Measurements from ENCODE around the gene ZNF462.
"Not testable (repeated sequence)": the region's sequence is repeated elsewhere in the genome, so short reads cannot be mapped to it uniquely, and the experiment has no call there.

Gene ZNF462

GRCh38 chr9:106862821-106863720, at the start of gene ZNF462:
TSS of gene ZNF462 (plus strand) at chr9:106863166. CDS start at chr9:106923384, 60,218 bp downstream.
- no peak for DNase-seq (ENCODE audit: low read depth in 2 of 2, low spot score in 1 of 2)

- no peak for DNase-seq (ENCODE audit: low read depth in 2 of 2, low spot score in 1 of 2)
These were observed 46.4 kb upstream of the ZNF462 start for GRCh38 chr9:106816524-106816923.

GRCh38 chr9:106818034-106818433, 44.9 kb upstream of the ZNF462 start:
- DNase-seq (ENCODE audit: low read depth in 2 of 2, low spot score in 1 of 2) = no peak

- DNase-seq (ENCODE audit: low read depth in 2 of 2, low spot score in 1 of 2) = no peak
These were observed 42.1 kb upstream of the ZNF462 start for GRCh38 chr9:106820866-106821265.

GRCh38 chr9:106828070-106828469, 34.9 kb upstream of the ZNF462 start:
- DNase-seq (ENCODE audit: low read depth in 2 of 2, low spot score in 1 of 2) = no peak

GRCh38 chr9:106828965-106829364, 34.0 kb upstream of the ZNF462 start:
- DNase-seq (ENCODE audit: low read depth in 2 of 2, low spot score in 1 of 2) = no peak

GRCh38 chr9:106829666-106830408, 33.1 kb upstream of the ZNF462 start:
- no peak for DNase-seq (ENCODE audit: low read depth in 2 of 2, low spot score in 1 of 2)

GRCh38 chr9:106830527-106831150, 32.3 kb upstream of the ZNF462 start:
- no peak for DNase-seq (ENCODE audit: low read depth in 2 of 2, low spot score in 1 of 2)

- DNase-seq (ENCODE audit: low read depth in 2 of 2, low spot score in 1 of 2) = no peak
These were observed 28.1 kb upstream of the ZNF462 start for GRCh38 chr9:106834888-106835287.

- no peak for DNase-seq (ENCODE audit: low read depth in 2 of 2, low spot score in 1 of 2)
These were observed 27.1 kb upstream of the ZNF462 start for GRCh38 chr9:106835840-106836239.

GRCh38 chr9:106843371-106843770, 19.6 kb upstream of the ZNF462 start:
- no peak for DNase-seq (ENCODE audit: low read depth in 2 of 2, low spot score in 1 of 2)

- no peak for DNase-seq (ENCODE audit: low read depth in 2 of 2, low spot score in 1 of 2)
These were observed 16.7 kb upstream of the ZNF462 start for GRCh38 chr9:106846307-106846706.

GRCh38 chr9:106846857-106847256, 16.1 kb upstream of the ZNF462 start:
- no peak for DNase-seq (ENCODE audit: low read depth in 2 of 2, low spot score in 1 of 2)

GRCh38 chr9:106851640-106852039, 11.3 kb upstream of the ZNF462 start:
- not testable (repeated sequence) for DNase-seq (ENCODE audit: low read depth in 2 of 2, low spot score in 1 of 2)

- no peak for DNase-seq (ENCODE audit: low read depth in 2 of 2, low spot score in 1 of 2)
These were observed 5.0 kb upstream of the ZNF462 start for GRCh38 chr9:106857811-106858470.

GRCh38 chr9:106859957-106860720, 2.8 kb upstream of the ZNF462 start:
- DNase-seq (ENCODE audit: low read depth in 2 of 2, low spot score in 1 of 2) = no peak

GRCh38 chr9:106860721-106861639, 2.0 kb upstream of the ZNF462 start:
- no peak for DNase-seq (ENCODE audit: low read depth in 2 of 2, low spot score in 1 of 2)

- DNase-seq (ENCODE audit: low read depth in 2 of 2, low spot score in 1 of 2) = no peak
These were observed 1.3 kb upstream of the ZNF462 start for GRCh38 chr9:106861640-106862109.

GRCh38 chr9:106862110-106862820, 701 bp upstream of the ZNF462 start:
- no peak for DNase-seq (ENCODE audit: low read depth in 2 of 2, low spot score in 1 of 2)

Data from stimulated activated CD8-positive, alpha-beta memory T cell treated with anti-CD3 and anti-CD28 coated beads, Interleukin-4, amount 100 ng/mL, for 4 hours (primary cell).